Neural cell (in vitro differentiated cells): ENCODE measurements around the gene SGIP1. TPM values are rescaled to one million over a fixed set of nuclear protein-coding genes. Genes with fewer than 3 reads are reported as not detected.

Experiments
- H2AFZ ChIP-seq: fragments of 200-600, 300-800 bp; sonication (generic), shearing (Covaris generic); 2 replicates; pipeline ENCODE4 v1.6.0; 2014; ENCODE audit warnings: low read depth, mild to moderate bottlenecking, antibody characterized with exemption, low read length, moderate library complexity
- H3F3A ChIP-seq: fragments of 200-600 bp; shearing (Covaris generic); 2 replicates; pipeline ENCODE4 v1.6.1; 2016; ENCODE audit warnings: mild to moderate bottlenecking, moderate library complexity, mixed read lengths, antibody characterized with exemption, low read length; ENCODE audit not compliant: insufficient read depth, poor library complexity, severe bottlenecking
- H3K27ac ChIP-seq: fragments of 200-600, 300-800 bp; sonication (generic), shearing (Covaris generic); 2 replicates; pipeline ENCODE4 v1.5.1; 2014; ENCODE audit warnings: mild to moderate bottlenecking, low read length, moderate library complexity
- H3K27me3 ChIP-seq: fragments of 300-800, 200-600 bp; sonication (generic), shearing (Covaris generic); 2 replicates; pipeline ENCODE4 v1.6.0; 2014; ENCODE audit warnings: mild to moderate bottlenecking, low read depth, low read length, moderate library complexity; ENCODE audit not compliant: insufficient read depth
- H3K36me3 ChIP-seq: fragments of 300-800, 200-600 bp; sonication (generic), shearing (Covaris generic); 2 replicates; pipeline ENCODE4 v1.5.1; 2014; ENCODE audit warnings: mild to moderate bottlenecking, antibody characterized with exemption, low read length, moderate library complexity; ENCODE audit not compliant: insufficient read depth
- H3K4me2 ChIP-seq: fragments of 300-800, 200-600 bp; sonication (generic), shearing (Covaris generic); 2 replicates; pipeline ENCODE4 v1.6.0; 2014; ENCODE audit warnings: mild to moderate bottlenecking, low read length
- H3K4me3 ChIP-seq: fragments of 300-800, 200-600 bp; sonication (generic), shearing (Covaris generic); 2 replicates; pipeline ENCODE4 v1.5.1; 2014; ENCODE audit warnings: mild to moderate bottlenecking, low read length, moderate library complexity
- H3K79me2 ChIP-seq: fragments of 200-600 bp; shearing (Covaris generic); replicated peaks from 2 replicates; pipeline ENCODE4 v1.6.0; 2014; ENCODE audit warnings: mild to moderate bottlenecking, low read length, moderate library complexity; ENCODE audit not compliant: insufficient read depth
- H3K9ac ChIP-seq: fragments of 300-800, 200-600 bp; sonication (generic), shearing (Covaris generic); 2 replicates; pipeline ENCODE4 v1.6.1; 2016; ENCODE audit warnings: mild to moderate bottlenecking, low read length, mixed read lengths
- H3K9me2 ChIP-seq: fragments of 200-600 bp; shearing (Covaris generic); 2 replicates; pipeline ENCODE4 v1.6.1; 2016; ENCODE audit warnings: mild to moderate bottlenecking, low read length, mixed read lengths; ENCODE audit not compliant: insufficient read depth
- H3K9me3 ChIP-seq: fragments of 200-600, 300-800 bp; sonication (generic), shearing (Covaris generic); 2 replicates; pipeline ENCODE4 v1.6.1; 2016; ENCODE audit warnings: mild to moderate bottlenecking, mixed run types, low read length, moderate library complexity, mixed read lengths
- H4K20me1 ChIP-seq: fragments of 200-600 bp; shearing (Covaris generic); 2 replicates; pipeline ENCODE4 v1.6.1; 2016; ENCODE audit warnings: mild to moderate bottlenecking, mixed run types; ENCODE audit not compliant: insufficient read depth
- CTCF ChIP-seq: fragments of 450-650 bp; IDR thresholded peaks from 2 replicates; pipeline ENCODE4 v1.5.1; 2014; ENCODE audit warnings: antibody characterized with exemption, mild to moderate bottlenecking, moderate library complexity; ENCODE audit not compliant: poor library complexity, severe bottlenecking
- EP300 ChIP-seq: fragments of 450-650 bp; conservative IDR thresholded peaks from 2 replicates; pipeline ENCODE4 v1.6.1; 2014; ENCODE audit warnings: antibody characterized with exemption, mild to moderate bottlenecking, moderate library complexity; ENCODE audit not compliant: poor library complexity, severe bottlenecking
- EZH2 ChIP-seq: fragments of 200-600, 300-800 bp; shearing (Covaris generic), sonication (generic); IDR thresholded peaks from 2 replicates; pipeline ENCODE4 v1.6.1; 2014; ENCODE audit warnings: antibody characterized with exemption, low read length, borderline replicate concordance, mild to moderate bottlenecking; ENCODE audit not compliant: insufficient read depth, poor library complexity, severe bottlenecking
- MXI1 ChIP-seq: fragments of 450-650 bp; conservative IDR thresholded peaks from 2 replicates; pipeline ENCODE4 v1.6.1; 2014; ENCODE audit warnings: antibody characterized with exemption, mild to moderate bottlenecking; ENCODE audit not compliant: poor library complexity, severe bottlenecking
- POLR2AphosphoS5 ChIP-seq: IDR thresholded peaks from 2 replicates; pipeline ENCODE4 v1.6.1; 2012
- RAD21 ChIP-seq: fragments of 450-650 bp; conservative IDR thresholded peaks from 2 replicates; pipeline ENCODE4 v1.6.1; 2014; ENCODE audit warnings: antibody characterized with exemption, mild to moderate bottlenecking, moderate library complexity
- REST ChIP-seq: IDR thresholded peaks from 2 replicates; pipeline ENCODE4 v1.6.1; 2012; ENCODE audit warnings: borderline replicate concordance
- SMC3 ChIP-seq: fragments of 450-650 bp; conservative IDR thresholded peaks from 2 replicates; pipeline ENCODE4 v1.6.1; 2014; ENCODE audit warnings: antibody characterized with exemption, mild to moderate bottlenecking, moderate library complexity; ENCODE audit not compliant: poor library complexity
- TAF1 ChIP-seq: IDR thresholded peaks from 2 replicates; pipeline ENCODE4 v1.6.1; 2012; ENCODE audit warnings: low read depth
- polyA plus RNA-seq: library from polyadenylated mRNA; depleted of rRNA; stranded (reverse); fragments of >200 nt; gene quantifications from 2 replicates; pipeline ENCODE4 v1.2.3, GENCODE V29; 2014

The SGIP1 gene
- polyA plus RNA-seq, 1 donor from 2014 or later = 50.5 TPM

- no peak for TF ChIP-seq EZH2
- TF ChIP-seq EP300 = no peak
- TF ChIP-seq REST = no peak
- no peak for TF ChIP-seq POLR2AphosphoS5
- TF ChIP-seq RAD21 = no peak
- no peak for TF ChIP-seq MXI1
- TF ChIP-seq SMC3 = no peak
- no peak for TF ChIP-seq TAF1
- no peak for TF ChIP-seq CTCF
- Histone ChIP-seq H3K27ac (no peak overlapping the region), H3K4me2 (no peak overlapping the region), H3K27me3 (no peaks in the 10 kb centered on the region), H3K9ac (no peak overlapping the region), H3K36me3 (no peaks in the 10 kb centered on the region), H3K9me2 (no peaks in the 10 kb centered on the region), H3K4me3 (no peak overlapping the region), H3F3A (no peaks in the 10 kb centered on the region), H4K20me1 (no peaks in the 10 kb centered on the region), H3K9me3 (no peaks in the 10 kb centered on the region), H3K79me2 (no peaks in the 10 kb centered on the region), H2AFZ (no peak overlapping the region)
Observed at GRCh38 chr1:66527686-66528085, 6.3 kb upstream of the SGIP1 start.

GRCh38 chr1:66528580-66528979 lies 5.4 kb upstream of the SGIP1 start:
- H3K9ac ChIP-seq = no peak overlapping the region
- H3K4me2 ChIP-seq = no peak overlapping the region
- no peaks in the 10 kb centered on the region for H3K9me2 ChIP-seq
- TF ChIP-seq SMC3 (no peak), EP300 (no peak), EZH2 (no peak), RAD21 (no peak), CTCF (no peak), POLR2AphosphoS5 (no peak), REST (no peak), TAF1 (no peak), MXI1 (no peak)
- H3K79me2 ChIP-seq = no peaks in the 10 kb centered on the region
- no peaks in the 10 kb centered on the region for H4K20me1 ChIP-seq
- H3K27ac ChIP-seq = no peak overlapping the region
- H2AFZ ChIP-seq = no peak overlapping the region
- H3F3A ChIP-seq = no peaks in the 10 kb centered on the region
- H3K4me3 ChIP-seq = no peak overlapping the region
- no peaks in the 10 kb centered on the region for H3K36me3 ChIP-seq
- H3K27me3 ChIP-seq = no peaks in the 10 kb centered on the region
- H3K9me3 ChIP-seq = no peaks in the 10 kb centered on the region
